K562 (cell line): ENCODE data around the gene FASN. TPM values are rescaled to one million over a fixed set of nuclear protein-coding genes. Genes with fewer than 3 reads are reported as not detected.
A peak's percentile ranks its signal among the peaks of the same experiment; 100 is the strongest.

Experiments
- COPS2 ChIP-seq: fragments of 450-650 bp; conservative IDR thresholded peaks from 2 replicates; pipeline ENCODE4 v1.6.1; 2016; ENCODE audit warnings: mild to moderate bottlenecking, moderate library complexity
- EGR1 ChIP-seq: fragments of 450-650 bp; conservative IDR thresholded peaks from 2 replicates; pipeline ENCODE4 v1.6.1; 2017; ENCODE audit warnings: mild to moderate bottlenecking
- ERF ChIP-seq: fragments of 450-650 bp; formaldehyde crosslinking; IDR thresholded peaks from 2 replicates; pipeline ENCODE4 v1.4.0; 2020; ENCODE audit warnings: mild to moderate bottlenecking, mixed read lengths
- ETV1 ChIP-seq: fragments of 450-650 bp; conservative IDR thresholded peaks from 2 replicates; pipeline ENCODE4 v1.6.1; 2016; ENCODE audit warnings: missing genetic modification characterization, control low read depth, low read depth, missing compliant biosample characterization
- HDAC1 ChIP-seq, 2 experiments: fragments of 450-650 bp; IDR thresholded peaks; 2 replicates each; pipeline ENCODE4 v1.6.1; 2016 to 2017; ENCODE audit warnings: inconsistent platforms in 1 of 2, mild to moderate bottlenecking in 1 of 2, moderate library complexity in 1 of 2
- HDAC3 ChIP-seq: fragments of 450-650 bp; IDR thresholded peaks from 2 replicates; pipeline ENCODE4 v1.6.1; 2018; ENCODE audit warnings: borderline replicate concordance, mild to moderate bottlenecking, moderate library complexity; ENCODE audit not compliant: partially characterized antibody
- KAT8 ChIP-seq: fragments of 450-650 bp; IDR thresholded peaks from 2 replicates; pipeline ENCODE4 v1.6.1; 2016; ENCODE audit warnings: low read depth, mild to moderate bottlenecking
- KLF6 ChIP-seq: fragments of 250-450 bp; sonication (Bioruptor Pico); IDR thresholded peaks from 2 replicates; pipeline ENCODE4 v1.4.0; 2020; ENCODE audit warnings: mild to moderate bottlenecking, moderate library complexity, borderline replicate concordance
- MAFK ChIP-seq: IDR thresholded peaks from 2 replicates; pipeline ENCODE4 v1.6.1; 2011; ENCODE audit warnings: low read length, improper control_type of control experiment
- POLR2H ChIP-seq: IDR thresholded peaks from 2 replicates; pipeline ENCODE4 v1.6.1; 2016; ENCODE audit warnings: missing genetic modification characterization, low read depth, mild to moderate bottlenecking, control low read depth, missing compliant biosample characterization, moderate library complexity
- POLR3A ChIP-seq: IDR thresholded peaks from 2 replicates; pipeline ENCODE4 v1.6.1; 2011; ENCODE audit warnings: borderline replicate concordance, mild to moderate bottlenecking, moderate library complexity; ENCODE audit not compliant: insufficient read length, insufficient read depth; ENCODE audit errors: extremely low read depth
- STAT5B ChIP-seq: fragments of 250-450 bp; sonication (Bioruptor Pico); IDR thresholded peaks from 2 replicates; pipeline ENCODE4 v1.8.0; 2021; ENCODE audit warnings: mild to moderate bottlenecking, inconsistent platforms
- ZBTB8A ChIP-seq: fragments of 450-650 bp; IDR thresholded peaks from 2 replicates; pipeline ENCODE4 v1.6.1; 2018; ENCODE audit warnings: mild to moderate bottlenecking, moderate library complexity; ENCODE audit not compliant: partially characterized antibody
- ZKSCAN1 ChIP-seq: fragments of 150-350 bp; IDR thresholded peaks from 2 replicates; pipeline ENCODE4 v1.6.1; 2016; ENCODE audit warnings: low read depth, low read length
- ZNF134 ChIP-seq: fragments of 250-450 bp; sonication (Bioruptor Pico); conservative IDR thresholded peaks from 2 replicates; pipeline ENCODE4 v1.4.0; 2020
- ZNF174 ChIP-seq: fragments of 250-450 bp; sonication (Bioruptor Pico); IDR thresholded peaks from 2 replicates; pipeline ENCODE4 v1.4.0; 2020; ENCODE audit warnings: mild to moderate bottlenecking
- ZNF232 ChIP-seq: sonication (generic); formaldehyde crosslinking; IDR thresholded peaks from 2 replicates; pipeline ENCODE4 v1.8.0; 2022; ENCODE audit warnings: mild to moderate bottlenecking, missing genetic modification reagents
- ZNF384 ChIP-seq: IDR thresholded peaks from 2 replicates; pipeline ENCODE4 v1.6.1; 2012; ENCODE audit warnings: low read depth, low read length, improper control_type of control experiment
- ZNF561 ChIP-seq: fragments of 450-650 bp; formaldehyde crosslinking; conservative IDR thresholded peaks from 2 replicates; pipeline ENCODE4 v1.4.0; 2020; ENCODE audit warnings: mild to moderate bottlenecking, moderate library complexity
- ZNF668 ChIP-seq: fragments of 250-450 bp; sonication (Bioruptor Pico); IDR thresholded peaks from 2 replicates; pipeline ENCODE4 v1.8.0; 2022; ENCODE audit warnings: mild to moderate bottlenecking, inconsistent platforms
- polyA plus RNA-seq, 8 experiments: library from polyadenylated mRNA; depleted of rRNA in 4 of 8; stranded (reverse) in 5 of 8; unstranded in 3 of 8; fragments of >200 nt; fragmentation: Nextera tagmentation in 2 of 8; fragmentation: Illumina TruSeq in 1 of 8; extraction: Ambion mirVana in 2 of 8; extraction: Trizol in 1 of 8; gene quantifications; 2 replicates each; pipeline versions ENCODE4 v1.2.1 to v1.2.3, GENCODE V29; 2011 to 2014; ENCODE audit warnings: inconsistent platforms in 1 of 8, missing spikeins in 1 of 8
- total RNA-seq, 7 experiments: library from RNA; depleted of rRNA in 6 of 7; stranded (reverse); fragments of >200 nt in 6 of 7; fragmentation: Illumina TruSeq in 2 of 7; extraction: Trizol in 2 of 7; gene quantifications; 2 replicates each; pipeline versions ENCODE4 v1.2.1 to v1.2.3, GENCODE V29; 2011 to 2021; ENCODE audit warnings: low replicate concordance in 1 of 7
- TF ChIP-seq, protein P1 (sequence below): sonication (generic); formaldehyde crosslinking; IDR thresholded peaks from 2 replicates; pipeline ENCODE4 v1.8.1; 2023; ENCODE audit warnings: mild to moderate bottlenecking, missing genetic modification reagents
- TF ChIP-seq, protein P2 (sequence below): fragments of 450-650 bp; conservative IDR thresholded peaks from 2 replicates; pipeline ENCODE4 v1.6.1; 2016; ENCODE audit warnings: missing genetic modification characterization, low read depth, mild to moderate bottlenecking, missing compliant biosample characterization, moderate library complexity
- TF ChIP-seq, protein P3 (sequence below): sonication (generic); formaldehyde crosslinking; IDR thresholded peaks from 2 replicates; pipeline ENCODE4 v1.5.0; 2020; ENCODE audit warnings: missing genetic modification reagents

FASN gene
- total and polyA plus RNA-seq, 9 of the 15 experiments (the other 6 are each of a cell fraction or from before 2014, with no cell fraction given), result 0.15 to 663 (median 49.9) TPM

DNA sequence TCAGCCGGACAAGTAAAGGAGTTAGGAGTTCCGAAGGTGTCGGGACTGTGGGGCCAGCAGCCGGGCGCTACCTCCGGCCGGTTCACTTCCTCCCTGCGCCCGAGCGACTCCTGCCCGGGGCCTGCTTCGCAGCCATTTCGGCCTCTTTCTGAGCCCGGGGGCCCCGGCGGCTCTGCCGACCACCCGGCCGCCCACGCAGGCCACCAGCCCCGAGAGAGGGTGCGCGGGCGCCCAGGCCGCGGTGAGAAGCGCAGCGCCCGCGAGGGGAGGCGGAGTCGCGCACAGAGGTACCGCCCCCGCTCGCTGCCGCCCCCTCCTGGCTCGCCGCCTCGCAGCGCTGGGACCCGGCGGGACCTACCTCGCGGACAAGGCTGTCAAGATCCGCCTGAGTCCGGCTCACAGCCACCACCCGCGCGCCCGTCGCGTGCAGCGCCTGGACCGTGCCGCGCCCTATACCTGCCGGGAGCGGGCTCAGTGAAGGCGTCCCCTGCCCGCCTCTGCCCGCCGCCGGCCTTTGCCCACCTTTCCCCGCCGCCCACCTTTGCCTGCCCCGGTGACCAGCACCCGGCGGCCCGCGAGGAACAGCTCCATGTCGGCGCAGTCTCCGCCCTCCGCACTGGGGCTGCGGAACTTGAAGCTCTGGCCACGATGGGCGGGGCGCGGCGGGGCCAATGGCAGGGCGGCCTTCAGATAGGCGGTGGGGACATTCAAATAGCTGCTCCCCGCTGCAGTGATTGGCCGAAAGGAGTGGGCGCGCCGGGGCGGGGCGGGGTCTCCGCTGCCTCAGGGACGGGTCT, 60.7 kb downstream of the FASN start, which contains the start of gene DCXR (continued):
- TF ChIP-seq, protein P1, sequence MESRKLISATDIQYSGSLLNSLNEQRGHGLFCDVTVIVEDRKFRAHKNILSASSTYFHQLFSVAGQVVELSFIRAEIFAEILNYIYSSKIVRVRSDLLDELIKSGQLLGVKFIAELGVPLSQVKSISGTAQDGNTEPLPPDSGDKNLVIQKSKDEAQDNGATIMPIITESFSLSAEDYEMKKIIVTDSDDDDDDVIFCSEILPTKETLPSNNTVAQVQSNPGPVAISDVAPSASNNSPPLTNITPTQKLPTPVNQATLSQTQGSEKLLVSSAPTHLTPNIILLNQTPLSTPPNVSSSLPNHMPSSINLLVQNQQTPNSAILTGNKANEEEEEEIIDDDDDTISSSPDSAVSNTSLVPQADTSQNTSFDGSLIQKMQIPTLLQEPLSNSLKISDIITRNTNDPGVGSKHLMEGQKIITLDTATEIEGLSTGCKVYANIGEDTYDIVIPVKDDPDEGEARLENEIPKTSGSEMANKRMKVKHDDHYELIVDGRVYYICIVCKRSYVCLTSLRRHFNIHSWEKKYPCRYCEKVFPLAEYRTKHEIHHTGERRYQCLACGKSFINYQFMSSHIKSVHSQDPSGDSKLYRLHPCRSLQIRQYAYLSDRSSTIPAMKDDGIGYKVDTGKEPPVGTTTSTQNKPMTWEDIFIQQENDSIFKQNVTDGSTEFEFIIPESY (CRISPR knock-in tag), result peak; percentile 94
- TF ChIP-seq MAFK (no peak), HDAC1 (IDR thresholded peaks at IDR 0.05) (peak in 1 of 2 experiments; percentile 99; a peak in 3 of 4 replicates), ETV1 (tag) (no peak), EGR1 (peak; percentile 90), POLR2H (tag) (no peak), ZNF384 (no peak), ZNF174 (CRISPR knock-in tag) (no peak), ZBTB8A (no peak), ERF (CRISPR knock-in tag) (peak; percentile 90; the same call in 1 of the 2 replicates), KLF6 (peak; percentile 23; the same call in 1 of the 2 replicates), POLR3A (no peak), ZNF134 (CRISPR knock-in tag) (no peak), HDAC3 (no peak), STAT5B (CRISPR knock-in tag) (no peak), ZNF561 (CRISPR knock-in tag) (no peak), COPS2 (no peak), ZNF232 (CRISPR knock-in tag) (no peak), KAT8 (no peak), ZNF668 (CRISPR knock-in tag) (no peak), ZKSCAN1 (0 out of 2 replicates have a peak, but pooled peaks have one; percentile 17)
- TF ChIP-seq, protein P2, sequence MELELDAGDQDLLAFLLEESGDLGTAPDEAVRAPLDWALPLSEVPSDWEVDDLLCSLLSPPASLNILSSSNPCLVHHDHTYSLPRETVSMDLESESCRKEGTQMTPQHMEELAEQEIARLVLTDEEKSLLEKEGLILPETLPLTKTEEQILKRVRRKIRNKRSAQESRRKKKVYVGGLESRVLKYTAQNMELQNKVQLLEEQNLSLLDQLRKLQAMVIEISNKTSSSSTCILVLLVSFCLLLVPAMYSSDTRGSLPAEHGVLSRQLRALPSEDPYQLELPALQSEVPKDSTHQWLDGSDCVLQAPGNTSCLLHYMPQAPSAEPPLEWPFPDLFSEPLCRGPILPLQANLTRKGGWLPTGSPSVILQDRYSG (tag), result no peak
- TF ChIP-seq, protein P3, sequence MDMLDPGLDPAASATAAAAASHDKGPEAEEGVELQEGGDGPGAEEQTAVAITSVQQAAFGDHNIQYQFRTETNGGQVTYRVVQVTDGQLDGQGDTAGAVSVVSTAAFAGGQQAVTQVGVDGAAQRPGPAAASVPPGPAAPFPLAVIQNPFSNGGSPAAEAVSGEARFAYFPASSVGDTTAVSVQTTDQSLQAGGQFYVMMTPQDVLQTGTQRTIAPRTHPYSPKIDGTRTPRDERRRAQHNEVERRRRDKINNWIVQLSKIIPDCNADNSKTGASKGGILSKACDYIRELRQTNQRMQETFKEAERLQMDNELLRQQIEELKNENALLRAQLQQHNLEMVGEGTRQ (CRISPR knock-in tag), result no peak
